Measurements from ENCODE around the gene NXPE4. TPM values are rescaled to one million over a fixed set of nuclear protein-coding genes. Genes with fewer than 3 reads are reported as not detected.

Gene NXPE4
- total RNA-seq, 2 donors from 2014 or later: not detected

DNA sequence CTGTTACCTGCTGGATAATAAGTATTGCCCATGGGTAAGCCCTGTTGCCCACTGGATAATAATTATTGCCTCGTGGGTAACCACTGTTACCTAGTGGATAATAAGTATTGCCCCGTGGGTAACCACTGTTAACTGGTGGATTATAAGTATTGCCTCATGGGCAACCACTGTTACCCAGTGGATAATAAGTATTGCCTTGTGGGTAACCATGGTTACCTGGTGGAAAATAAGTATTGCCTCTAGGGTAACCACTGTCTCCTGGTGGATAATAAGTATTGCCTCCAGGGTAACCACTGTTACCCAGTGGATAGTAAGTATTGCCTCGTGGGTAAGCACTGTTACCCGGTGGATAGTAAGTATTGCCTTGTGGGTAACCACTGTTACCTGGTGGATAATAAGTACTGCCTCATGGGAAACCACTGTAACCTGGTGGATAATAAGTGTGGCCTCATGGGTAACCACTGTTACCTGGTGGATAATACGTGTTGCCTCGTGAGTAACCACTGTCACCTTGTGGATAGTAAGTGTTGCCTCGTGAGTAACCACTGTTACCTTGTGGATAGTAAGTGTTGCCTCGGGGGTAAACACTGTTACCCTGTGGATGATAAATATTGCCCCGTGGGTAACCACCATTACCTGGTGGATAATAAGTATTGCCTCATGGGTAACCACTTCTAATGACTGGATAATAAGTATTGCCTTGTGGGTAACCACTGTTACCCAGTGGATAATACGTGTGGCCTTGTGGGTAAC is 29.0 kb upstream of the NXPE4 start:
- Histone ChIP-seq H3K36me3 (ENCODE audit: control insufficient read depth, insufficient read depth, low read length) (no peaks in the 10 kb centered on the region), H3K9ac (ENCODE audit: extremely low read depth, low read length, poor library complexity, severe bottlenecking) (no peak overlapping the region), H3K9me3 (ENCODE audit: control insufficient read depth, low read length) (peaks cover 61% of the 10 kb centered on the region), H3K4me3 (ENCODE audit: low read length) (peak overlapping the region; percentile 2), H3K4me1 (ENCODE audit: control insufficient read depth, insufficient read depth, low read length) (no peaks in the 10 kb centered on the region), H3K27me3 (ENCODE audit: control insufficient read depth, insufficient read depth, low read length, poor library complexity, severe bottlenecking) (no peaks in the 10 kb centered on the region), H3K27ac (ENCODE audit: low read depth, low read length) (no peak overlapping the region)
- no peak overlapping the region for H3K4me3 Mint-ChIP-seq
- peaks cover 72% of the 10 kb centered on the region for H3K9me3 Mint-ChIP-seq
- H3K36me3 Mint-ChIP-seq (ENCODE audit: low read depth): no peaks in the 10 kb centered on the region
- TF ChIP-seq, protein P1, sequence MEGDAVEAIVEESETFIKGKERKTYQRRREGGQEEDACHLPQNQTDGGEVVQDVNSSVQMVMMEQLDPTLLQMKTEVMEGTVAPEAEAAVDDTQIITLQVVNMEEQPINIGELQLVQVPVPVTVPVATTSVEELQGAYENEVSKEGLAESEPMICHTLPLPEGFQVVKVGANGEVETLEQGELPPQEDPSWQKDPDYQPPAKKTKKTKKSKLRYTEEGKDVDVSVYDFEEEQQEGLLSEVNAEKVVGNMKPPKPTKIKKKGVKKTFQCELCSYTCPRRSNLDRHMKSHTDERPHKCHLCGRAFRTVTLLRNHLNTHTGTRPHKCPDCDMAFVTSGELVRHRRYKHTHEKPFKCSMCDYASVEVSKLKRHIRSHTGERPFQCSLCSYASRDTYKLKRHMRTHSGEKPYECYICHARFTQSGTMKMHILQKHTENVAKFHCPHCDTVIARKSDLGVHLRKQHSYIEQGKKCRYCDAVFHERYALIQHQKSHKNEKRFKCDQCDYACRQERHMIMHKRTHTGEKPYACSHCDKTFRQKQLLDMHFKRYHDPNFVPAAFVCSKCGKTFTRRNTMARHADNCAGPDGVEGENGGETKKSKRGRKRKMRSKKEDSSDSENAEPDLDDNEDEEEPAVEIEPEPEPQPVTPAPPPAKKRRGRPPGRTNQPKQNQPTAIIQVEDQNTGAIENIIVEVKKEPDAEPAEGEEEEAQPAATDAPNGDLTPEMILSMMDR (conservative IDR thresholded peaks at IDR 0.05): no peak
- no peaks in the 10 kb centered on the region for H3K27me3 Mint-ChIP-seq (ENCODE audit: insufficient read depth)
- no peaks in the 10 kb centered on the region for H3K4me1 Mint-ChIP-seq
- H3K27ac Mint-ChIP-seq: no peak overlapping the region
- DNase-seq: no peak
- 86 to 92% methylated on average over 8 to 10 of the region's 10 CpGs for WGBS, 2 experiments (ENCODE audit: insufficient coverage in 1 of 2, insufficient read length in 1 of 2)

DNA sequence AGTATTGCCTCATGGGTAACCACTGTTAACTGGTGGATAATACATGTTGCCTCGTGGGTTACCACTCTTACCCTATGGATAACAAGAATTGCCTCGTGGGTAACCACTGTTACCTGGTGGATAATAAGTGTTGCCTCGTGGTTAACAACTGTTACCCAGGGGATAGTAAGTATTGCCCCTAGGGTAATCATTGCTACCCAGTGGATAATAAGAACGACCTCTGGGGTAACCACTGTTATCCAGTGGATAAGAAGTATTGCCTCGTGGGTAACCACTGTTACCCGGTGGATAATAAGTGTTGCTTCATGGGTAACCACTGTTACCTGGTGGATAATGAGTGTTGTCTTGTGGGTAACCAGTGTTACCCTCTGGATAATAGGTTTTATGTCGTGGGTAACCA is 28.1 kb upstream of the NXPE4 start:
- Mint-ChIP-seq H3K36me3 (ENCODE audit: low read depth) (no peaks in the 10 kb centered on the region), H3K4me1 (no peaks in the 10 kb centered on the region), H3K4me3 (no peak overlapping the region), H3K9me3 (peaks cover 79% of the 10 kb centered on the region), H3K27me3 (ENCODE audit: insufficient read depth) (no peaks in the 10 kb centered on the region), H3K27ac (no peak overlapping the region)
- no peak overlapping the region for H3K4me3 ChIP-seq (ENCODE audit: low read length)
- no peak overlapping the region for H3K27ac ChIP-seq (ENCODE audit: low read depth, low read length)
- no peaks in the 10 kb centered on the region for H3K4me1 ChIP-seq (ENCODE audit: control insufficient read depth, insufficient read depth, low read length)
- DNase-seq: peak; percentile 3
- TF ChIP-seq, protein P1 (conservative IDR thresholded peaks at IDR 0.05): no peak
- H3K36me3 ChIP-seq (ENCODE audit: control insufficient read depth, insufficient read depth, low read length): no peaks in the 10 kb centered on the region
- WGBS, 2 experiments (ENCODE audit: insufficient coverage in 1 of 2, insufficient read length in 1 of 2): 86 to 93% methylated on average over 5 to 7 of the region's 7 CpGs
- H3K9me3 ChIP-seq (ENCODE audit: control insufficient read depth, low read length): peaks cover 70% of the 10 kb centered on the region
- H3K9ac ChIP-seq (ENCODE audit: extremely low read depth, low read length, poor library complexity, severe bottlenecking): no peak overlapping the region
- no peaks in the 10 kb centered on the region for H3K27me3 ChIP-seq (ENCODE audit: control insufficient read depth, insufficient read depth, low read length, poor library complexity, severe bottlenecking)

DNA sequence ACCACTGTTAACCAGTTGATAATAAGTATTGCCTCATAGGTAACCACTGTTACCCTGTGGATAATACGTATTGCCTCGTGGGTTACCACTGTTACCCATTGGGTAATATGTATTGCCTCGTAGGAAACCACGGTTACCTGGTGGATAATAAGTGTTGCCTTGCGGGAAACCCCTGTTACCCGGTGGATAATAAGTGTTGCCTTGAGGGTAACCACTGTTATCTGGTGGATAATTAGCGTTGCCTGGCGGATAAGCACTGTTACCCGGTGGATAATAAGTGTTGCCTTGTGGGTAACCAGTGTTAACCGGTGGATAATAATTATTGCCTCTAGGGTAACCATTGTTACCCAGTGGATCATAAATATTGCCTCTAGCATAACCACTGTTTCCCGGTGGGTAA is 27.3 kb upstream of the NXPE4 start:
- no peaks in the 10 kb centered on the region for H3K36me3 ChIP-seq (ENCODE audit: control insufficient read depth, insufficient read depth, low read length)
- DNase-seq: no peak
- no peaks in the 10 kb centered on the region for H3K27me3 ChIP-seq (ENCODE audit: control insufficient read depth, insufficient read depth, low read length, poor library complexity, severe bottlenecking)
- Mint-ChIP-seq H3K9me3 (peaks cover 87% of the 10 kb centered on the region), H3K4me1 (no peaks in the 10 kb centered on the region), H3K36me3 (ENCODE audit: low read depth) (no peaks in the 10 kb centered on the region), H3K27me3 (ENCODE audit: insufficient read depth) (no peaks in the 10 kb centered on the region), H3K4me3 (no peak overlapping the region), H3K27ac (no peak overlapping the region)
- H3K9ac ChIP-seq (ENCODE audit: extremely low read depth, low read length, poor library complexity, severe bottlenecking): no peak overlapping the region
- no peak overlapping the region for H3K27ac ChIP-seq (ENCODE audit: low read depth, low read length)
- H3K4me1 ChIP-seq (ENCODE audit: control insufficient read depth, insufficient read depth, low read length): no peaks in the 10 kb centered on the region
- TF ChIP-seq, protein P1 (conservative IDR thresholded peaks at IDR 0.05): no peak
- H3K4me3 ChIP-seq (ENCODE audit: low read length): no peak overlapping the region
- 93 to 96% methylated on average over 10 to 11 of the region's 11 CpGs for WGBS, 2 experiments (ENCODE audit: insufficient coverage in 1 of 2, insufficient read length in 1 of 2)
- H3K9me3 ChIP-seq (ENCODE audit: control insufficient read depth, low read length): peaks cover 78% of the 10 kb centered on the region
